IgD-negative memory B cell (primary cell): ENCODE data around the gene FAM98B. TPM values are rescaled to one million over a fixed set of nuclear protein-coding genes. Genes with fewer than 3 reads are reported as not detected.

Experiments
- H3K27ac Mint-ChIP-seq, 3 donors: one replicate each; pipeline ENCODE4 v1.8.0; 2020 to 2022; ENCODE audit warnings: mild to moderate bottlenecking in 3 of 3, mixed read lengths in 3 of 3, moderate library complexity in 1 of 3
- H3K27me3 Mint-ChIP-seq: one replicate; pipeline ENCODE4 v1.8.0; 2021; ENCODE audit warnings: mixed read lengths
- H3K36me3 Mint-ChIP-seq: one replicate; pipeline ENCODE4 v1.8.0; 2020; ENCODE audit warnings: mild to moderate bottlenecking, mixed read lengths
- H3K4me1 Mint-ChIP-seq, 3 donors: one replicate each; pipeline ENCODE4 v1.8.0; 2020 to 2022; ENCODE audit warnings: mixed read lengths in 3 of 3, mild to moderate bottlenecking in 1 of 3
- H3K4me3 Mint-ChIP-seq, 4 donors: one replicate each; pipeline ENCODE4 v1.8.0; 2020 to 2022; ENCODE audit warnings: mild to moderate bottlenecking in 4 of 4, mixed read lengths in 4 of 4, moderate library complexity in 3 of 4
- H3K9me3 Mint-ChIP-seq, 3 donors: one replicate each; pipeline ENCODE4 v1.8.0; 2020 to 2021; ENCODE audit warnings: mixed read lengths in 3 of 3, mild to moderate bottlenecking in 1 of 3
- polyA plus RNA-seq: library from polyadenylated mRNA; unstranded; fragments of 300-500 nt; fragmentation: Illumina TruSeq; gene quantifications from one replicate; pipeline ENCODE4 v1.2.3, GENCODE V29; 2021

The FAM98B gene
- polyA plus RNA-seq, 1 donor from 2014 or later: 2.1 TPM

GRCh38 chr15:38440353-38441129 is 13.4 kb upstream of the FAM98B start:
- H3K4me1 Mint-ChIP-seq: peaks cover 0 to 4% (median 3%) of the 10 kb centered on the region in 3 donors
- peaks cover 15% of the 10 kb centered on the region for H3K27me3 Mint-ChIP-seq
- no peak overlapping the region for H3K27ac Mint-ChIP-seq
- peak overlapping the region in 1 of 4 donors; percentile 9 for H3K4me3 Mint-ChIP-seq
- peaks cover 0 to 11% (median 0%) of the 10 kb centered on the region in 3 donors for H3K9me3 Mint-ChIP-seq
- H3K36me3 Mint-ChIP-seq: peaks cover 2% of the 10 kb centered on the region

DNA sequence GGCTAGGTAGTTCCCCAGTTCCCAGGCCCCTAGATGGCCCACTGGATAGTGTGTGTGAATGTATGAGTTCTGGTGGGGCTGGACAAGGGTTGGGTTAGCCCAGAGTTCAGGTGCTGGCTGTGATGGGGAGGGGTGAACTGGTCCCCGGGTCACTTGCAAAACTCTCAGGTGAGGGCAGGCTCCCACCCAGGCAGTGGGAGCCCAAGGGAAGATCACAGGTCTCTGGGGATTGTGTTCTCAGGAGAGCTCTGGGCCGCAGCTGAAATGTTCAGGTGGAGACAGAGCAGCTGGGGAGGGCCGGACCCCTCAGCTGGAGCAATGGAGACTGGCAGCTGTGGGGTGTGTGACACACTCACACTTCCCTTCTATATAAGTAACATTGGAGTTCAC is 12.8 kb upstream of the FAM98B start:
- Mint-ChIP-seq H3K9me3 (peaks cover 0 to 11% (median 0%) of the 10 kb centered on the region in 3 donors), H3K36me3 (peaks cover 2% of the 10 kb centered on the region), H3K4me1 (peaks cover 0 to 4% (median 3%) of the 10 kb centered on the region in 3 donors), H3K4me3 (no peak overlapping the region), H3K27me3 (peaks cover 15% of the 10 kb centered on the region), H3K27ac (no peak overlapping the region)

- no peaks in the 10 kb centered on the region for H3K36me3 Mint-ChIP-seq
- H3K9me3 Mint-ChIP-seq: no peaks in the 10 kb centered on the region
- H3K4me1 Mint-ChIP-seq: peaks cover 26 to 39% (median 28%) of the 10 kb centered on the region in 3 donors
- no peaks in the 10 kb centered on the region for H3K27me3 Mint-ChIP-seq
- H3K27ac Mint-ChIP-seq: peak overlapping the region; percentile 95 to 98 (median 97)
- H3K4me3 Mint-ChIP-seq: peak overlapping the region; percentile 93 to 99 (median 98)
Observed at GRCh38 chr15:38454696-38455090, 766 bp downstream of the FAM98B start.

DNA sequence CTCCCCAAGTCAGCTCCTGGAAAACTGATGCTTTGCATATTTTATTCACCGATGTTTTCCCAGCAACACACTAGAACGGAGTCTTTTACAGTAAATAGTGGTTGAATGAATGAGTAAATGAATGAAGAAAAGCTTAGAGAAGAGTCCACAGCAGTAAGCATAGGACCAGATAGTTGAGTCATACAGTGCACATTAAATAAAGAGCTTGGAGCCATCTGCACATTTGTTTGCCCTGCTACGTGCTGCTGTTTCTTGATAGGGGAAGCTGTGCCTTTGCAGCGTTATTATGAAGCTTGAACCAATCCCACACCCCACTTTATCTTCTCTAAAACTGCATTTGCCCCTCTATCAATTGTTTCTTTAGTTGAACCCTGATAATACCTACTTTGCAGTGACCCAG is 1.2 kb downstream of the FAM98B start:
- peaks cover 30 to 39% (median 32%) of the 10 kb centered on the region in 3 donors for H3K4me1 Mint-ChIP-seq
- H3K9me3 Mint-ChIP-seq: no peaks in the 10 kb centered on the region

DNA sequence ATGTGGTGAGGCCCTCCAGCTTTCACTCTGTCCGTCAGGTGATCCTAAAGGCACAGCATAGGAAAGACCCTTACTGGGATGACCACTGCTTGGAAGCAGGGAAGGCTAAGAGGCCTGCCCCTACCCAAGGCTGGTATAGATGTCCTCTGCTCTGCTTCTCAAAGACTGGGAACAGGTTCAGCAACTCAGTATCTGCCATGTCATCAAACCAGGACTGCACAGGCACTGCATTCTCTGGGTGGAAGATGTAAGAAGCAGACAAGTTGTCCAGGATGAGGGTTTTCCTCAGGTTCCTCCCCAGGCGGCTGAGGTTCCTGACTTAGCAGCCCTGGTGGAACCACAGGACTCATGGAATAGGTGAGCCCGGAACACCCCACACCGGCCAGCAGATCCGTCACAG is 4.7 kb downstream of the FAM98B start:
- Mint-ChIP-seq H3K27ac (peak overlapping the region in 1 of 3 donors; percentile 32), H3K4me1 (peaks cover 45 to 47% (median 45%) of the 10 kb centered on the region in 3 donors), H3K36me3 (peaks cover 2% of the 10 kb centered on the region), H3K4me3 (no peak overlapping the region), H3K9me3 (no peaks in the 10 kb centered on the region), H3K27me3 (no peaks in the 10 kb centered on the region)

More for the DNA sequence above, 1.2 kb downstream of the FAM98B start:
- H3K4me3 Mint-ChIP-seq: peak overlapping the region; percentile 93 to 99 (median 98)
- H3K27ac Mint-ChIP-seq: peak overlapping the region; percentile 59 to 98 (median 95)
- no peaks in the 10 kb centered on the region for H3K27me3 Mint-ChIP-seq
- no peaks in the 10 kb centered on the region for H3K36me3 Mint-ChIP-seq

DNA sequence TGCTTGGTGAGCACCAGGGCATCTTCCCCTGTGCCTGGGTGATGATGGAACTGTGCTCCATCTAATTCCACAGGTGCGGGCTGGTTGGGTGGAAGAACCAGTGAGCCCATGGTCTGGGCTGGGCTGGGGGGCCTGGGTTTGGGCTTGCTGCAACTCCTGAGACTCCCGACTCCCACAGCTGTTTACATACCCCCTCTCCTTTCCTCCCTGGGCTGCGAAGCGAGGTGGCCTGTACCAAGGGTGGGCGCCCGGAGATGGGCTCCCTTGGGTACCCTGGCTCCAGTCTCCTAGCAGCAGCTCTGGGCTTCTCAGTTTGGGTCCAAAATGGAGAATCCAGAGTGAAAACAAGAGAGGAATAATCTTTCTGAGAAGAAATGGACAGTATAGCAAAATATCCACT is 5.6 kb downstream of the FAM98B start:
- Mint-ChIP-seq H3K4me1 (peaks cover 37 to 45% (median 44%) of the 10 kb centered on the region in 3 donors), H3K27ac (no peak overlapping the region), H3K9me3 (no peaks in the 10 kb centered on the region), H3K36me3 (peaks cover 2% of the 10 kb centered on the region), H3K4me3 (peak overlapping the region in 2 of 4 donors; percentile 24 to 69), H3K27me3 (no peaks in the 10 kb centered on the region)

- peaks cover 28 to 38% (median 34%) of the 10 kb centered on the region in 3 donors for H3K4me1 Mint-ChIP-seq
- H3K27ac Mint-ChIP-seq: no peak overlapping the region
- H3K36me3 Mint-ChIP-seq: peaks cover 2% of the 10 kb centered on the region
- no peaks in the 10 kb centered on the region for H3K27me3 Mint-ChIP-seq
- no peaks in the 10 kb centered on the region for H3K9me3 Mint-ChIP-seq
- H3K4me3 Mint-ChIP-seq: peak overlapping the region in 1 of 4 donors; percentile 24
Observed at GRCh38 chr15:38460543-38460942, 6.6 kb downstream of the FAM98B start.

- no peaks in the 10 kb centered on the region for H3K27me3 Mint-ChIP-seq
- no peak overlapping the region for H3K27ac Mint-ChIP-seq
- peak overlapping the region in 1 of 4 donors; percentile 86 for H3K4me3 Mint-ChIP-seq
- peaks cover 2% of the 10 kb centered on the region for H3K36me3 Mint-ChIP-seq
- peaks cover 21 to 34% (median 30%) of the 10 kb centered on the region in 3 donors for H3K4me1 Mint-ChIP-seq
- no peaks in the 10 kb centered on the region for H3K9me3 Mint-ChIP-seq
Observed at GRCh38 chr15:38461066-38461833, 7.3 kb downstream of the FAM98B start.

GRCh38 chr15:38463893-38464292 is 10.0 kb downstream of the FAM98B start:
- Mint-ChIP-seq H3K9me3 (no peaks in the 10 kb centered on the region), H3K27me3 (no peaks in the 10 kb centered on the region), H3K27ac (no peak overlapping the region), H3K4me1 (peaks cover 8 to 24% (median 23%) of the 10 kb centered on the region in 3 donors), H3K4me3 (no peak overlapping the region), H3K36me3 (peaks cover 2% of the 10 kb centered on the region)

GRCh38 chr15:38464675-38465074 is 10.7 kb downstream of the FAM98B start:
- Mint-ChIP-seq H3K9me3 (no peaks in the 10 kb centered on the region), H3K36me3 (peaks cover 3% of the 10 kb centered on the region)

GRCh38 chr15:38470816-38471215 is 16.9 kb downstream of the FAM98B start:
- Mint-ChIP-seq H3K4me1 (peaks cover 0 to 4% (median 0%) of the 10 kb centered on the region in 3 donors), H3K27me3 (no peaks in the 10 kb centered on the region), H3K9me3 (no peaks in the 10 kb centered on the region), H3K36me3 (peaks cover 2% of the 10 kb centered on the region), H3K27ac (no peak overlapping the region), H3K4me3 (no peak overlapping the region)

More at GRCh38 chr15:38464675-38465074, 10.7 kb downstream of the FAM98B start:
- H3K4me1 Mint-ChIP-seq: peaks cover 8 to 21% (median 20%) of the 10 kb centered on the region in 3 donors
- no peaks in the 10 kb centered on the region for H3K27me3 Mint-ChIP-seq
- no peak overlapping the region for H3K4me3 Mint-ChIP-seq
- no peak overlapping the region for H3K27ac Mint-ChIP-seq

GRCh38 chr15:38471974-38472373 is 18.0 kb downstream of the FAM98B start:
- peaks cover 2% of the 10 kb centered on the region for H3K36me3 Mint-ChIP-seq

DNA sequence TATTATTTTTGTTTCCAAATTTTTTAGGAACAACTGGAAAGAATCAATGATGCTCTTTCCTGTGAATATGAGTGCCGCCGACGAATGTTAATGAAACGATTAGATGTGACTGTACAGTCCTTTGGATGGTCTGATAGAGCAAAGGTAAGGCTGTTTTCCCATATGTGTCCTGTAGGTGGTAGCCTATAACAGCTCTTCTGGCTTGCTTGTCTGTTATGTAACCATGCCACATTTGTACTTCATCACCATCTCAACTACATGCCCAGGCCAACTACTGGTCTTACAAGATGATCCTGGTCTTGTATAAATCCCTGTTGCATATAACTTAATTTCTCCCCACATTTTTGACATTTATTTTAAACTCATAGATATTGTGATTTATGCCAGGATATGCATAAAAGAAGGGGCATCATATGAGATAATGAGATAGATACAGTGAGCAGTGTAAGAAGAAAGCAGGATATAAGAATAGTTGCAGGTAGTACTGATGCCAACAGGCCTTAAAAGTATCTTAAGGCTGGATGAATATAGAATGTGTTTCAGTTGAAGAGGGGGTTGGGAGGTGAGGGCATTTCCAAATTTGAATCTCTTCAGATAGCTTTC is 20.3 kb downstream of the FAM98B start:
- H3K9me3 Mint-ChIP-seq: no peaks in the 10 kb centered on the region
- peaks cover 0 to 4% (median 0%) of the 10 kb centered on the region in 3 donors for H3K4me1 Mint-ChIP-seq
- peak overlapping the region in 1 of 3 donors; percentile 19 for H3K27ac Mint-ChIP-seq
- no peaks in the 10 kb centered on the region for H3K27me3 Mint-ChIP-seq
- H3K36me3 Mint-ChIP-seq: peaks cover 1% of the 10 kb centered on the region
- no peak overlapping the region for H3K4me3 Mint-ChIP-seq

More at GRCh38 chr15:38471974-38472373, 18.0 kb downstream of the FAM98B start:
- Mint-ChIP-seq H3K27ac (no peak overlapping the region), H3K4me1 (peaks cover 0 to 4% (median 0%) of the 10 kb centered on the region in 3 donors), H3K27me3 (no peaks in the 10 kb centered on the region), H3K4me3 (no peak overlapping the region), H3K9me3 (no peaks in the 10 kb centered on the region)

DNA sequence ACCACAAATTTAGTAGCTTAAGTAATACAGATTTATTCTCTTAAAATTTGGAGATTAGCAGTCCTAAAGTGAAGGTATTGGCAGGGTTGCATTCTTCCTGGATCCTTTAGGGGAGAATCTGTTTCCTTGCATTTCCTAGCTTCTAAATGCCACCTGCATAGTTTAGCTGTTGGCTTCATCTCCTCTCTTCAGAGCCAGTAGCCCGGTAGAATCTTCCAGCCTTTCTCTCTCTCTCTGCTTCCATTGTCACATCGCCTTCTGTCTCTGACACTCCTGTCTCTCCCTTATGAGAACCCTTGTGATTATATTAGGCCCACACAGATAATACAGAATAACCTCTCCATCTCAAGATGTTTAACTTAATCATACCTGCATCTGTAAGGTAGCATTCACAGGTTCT is 21.4 kb downstream of the FAM98B start:
- Mint-ChIP-seq H3K4me3 (peak overlapping the region in 1 of 4 donors; percentile 1), H3K27me3 (no peaks in the 10 kb centered on the region), H3K36me3 (no peaks in the 10 kb centered on the region), H3K9me3 (no peaks in the 10 kb centered on the region), H3K27ac (no peak overlapping the region), H3K4me1 (peaks cover 0 to 6% (median 4%) of the 10 kb centered on the region in 3 donors)

- Mint-ChIP-seq H3K9me3 (no peaks in the 10 kb centered on the region), H3K27ac (no peak overlapping the region), H3K36me3 (no peaks in the 10 kb centered on the region), H3K4me1 (peaks cover 0 to 6% (median 4%) of the 10 kb centered on the region in 3 donors), H3K4me3 (no peak overlapping the region), H3K27me3 (no peaks in the 10 kb centered on the region)
Observed at GRCh38 chr15:38476120-38476519, 22.2 kb downstream of the FAM98B start.
